PC-3 (cell line): ENCODE measurements around the gene HEXA. TPM values are rescaled to one million over a fixed set of nuclear protein-coding genes. Genes with fewer than 3 reads are reported as not detected.

Source experiments
- ATAC-seq: fragments of 200-7000 bp; cut with Tn5 transposase; 2 replicates; pipeline ENCODE4 v1.9.1; 2020; ENCODE audit warnings: mild to moderate bottlenecking, moderate library complexity
- Bru-seq: library from RNA; stranded (reverse); fragments of 400-500 nt; gene quantifications from one replicate; lab custom pipeline; 2021; lab: Mats Ljungman, UMichigan
- BruChase-seq, 2 experiments: library from RNA; stranded (reverse); fragments of 400-500 nt; gene quantifications; one replicate each; lab custom pipeline; 2021; lab: Mats Ljungman, UMichigan
- BruUV-seq: library from RNA; stranded (reverse); fragments of 400-500 nt; replicated peaks from 2 replicates; lab custom pipeline; 2021; lab: Mats Ljungman, UMichigan
- CTCF ChIA-PET: fragments of 300-600 bp; sonication (Branson Sonifier 250); formaldehyde crosslinking; loops from one replicate; lab custom pipeline; 2022; ENCODE audit warnings: antibody characterized with exemption; lab: Charles Lee
- POLR2A ChIA-PET: fragments of 300-600 bp; sonication (Branson Sonifier 250); formaldehyde crosslinking; loops from one replicate; lab custom pipeline; 2022; ENCODE audit warnings: antibody characterized with exemption; ENCODE audit not compliant: unreplicated experiment; lab: Charles Lee
- DNase-seq: peaks from one replicate; pipeline ENCODE4 v3.0.0-alpha.2; 2015
- H2AFZ ChIP-seq: fragments of 300-600 bp; sonication (generic); 2 replicates; pipeline ENCODE4 v1.6.0; 2016; ENCODE audit warnings: antibody characterized with exemption, low read length
- H3F3A ChIP-seq: fragments of 300-600 bp; sonication (generic); one replicate; pipeline ENCODE4 v1.6.0; 2017; ENCODE audit warnings: antibody characterized with exemption, low read length, control low read depth, mild to moderate bottlenecking; ENCODE audit not compliant: unreplicated experiment
- H3K27ac ChIP-seq: fragments of 300-600 bp; sonication (generic); 2 replicates; pipeline ENCODE4 v1.5.1; 2016; ENCODE audit warnings: mild to moderate bottlenecking, low read length
- H3K27me3 ChIP-seq: fragments of 300-600 bp; sonication (generic); 2 replicates; pipeline ENCODE4 v1.6.1; 2016; ENCODE audit warnings: low read length, mixed read lengths
- H3K36me3 ChIP-seq: fragments of 300-600 bp; sonication (generic); 2 replicates; pipeline ENCODE4 v1.6.1; 2016; ENCODE audit warnings: low read depth, mixed run types, low read length, mixed read lengths
- H3K4me1 ChIP-seq: fragments of 300-600 bp; sonication (generic); 2 replicates; pipeline ENCODE4 v1.5.1; 2016; ENCODE audit warnings: low read length; ENCODE audit not compliant: insufficient read depth
- H3K4me2 ChIP-seq: fragments of 300-600 bp; sonication (generic); 2 replicates; pipeline ENCODE4 v1.6.0; 2016; ENCODE audit warnings: low read length
- H3K4me3 ChIP-seq: fragments of 300-600 bp; sonication (generic); 2 replicates; pipeline ENCODE4 v1.5.1; 2016; ENCODE audit warnings: mild to moderate bottlenecking, low read length, mixed read lengths
- H3K79me2 ChIP-seq: fragments of 300-600 bp; sonication (generic); 2 replicates; pipeline ENCODE4 v1.6.1; 2017; ENCODE audit warnings: low read length, mixed read lengths
- H3K9ac ChIP-seq: fragments of 300-600 bp; sonication (generic); 2 replicates; pipeline ENCODE4 v1.6.0; 2016; ENCODE audit warnings: mild to moderate bottlenecking, low read length
- H3K9me2 ChIP-seq: fragments of 300-600 bp; sonication (generic); replicated peaks from 2 replicates; pipeline ENCODE4 v1.6.1; 2016; ENCODE audit warnings: mixed run types, low read length, mixed read lengths
- H3K9me3 ChIP-seq: fragments of 300-600 bp; sonication (generic); 2 replicates; pipeline ENCODE4 v1.6.1; 2016; ENCODE audit warnings: low read length, mixed read lengths
- H4K20me1 ChIP-seq: fragments of 300-600 bp; sonication (generic); 2 replicates; pipeline ENCODE4 v1.6.1; 2016; ENCODE audit warnings: low read length, mixed read lengths
- CTCF ChIP-seq: fragments of 300-600 bp; sonication (generic); conservative IDR thresholded peaks from 2 replicates; pipeline ENCODE4 v1.5.1; 2017; ENCODE audit warnings: antibody characterized with exemption, low read depth, mild to moderate bottlenecking, low read length
- EZH2 ChIP-seq: fragments of 300-600 bp; sonication (generic); IDR thresholded peaks from one replicate; pipeline ENCODE4 v1.6.1; 2017; ENCODE audit warnings: antibody characterized with exemption, mild to moderate bottlenecking, low read length; ENCODE audit not compliant: unreplicated experiment
- EZH2phosphoT487 ChIP-seq: fragments of 300-600 bp; sonication (generic); IDR thresholded peaks from 2 replicates; pipeline ENCODE4 v1.6.1; 2018; ENCODE audit warnings: mild to moderate bottlenecking, antibody characterized with exemption, low read length, borderline replicate concordance
- intact Hi-C: fragments of 100-400 bp; cut with micrococcal nuclease; formaldehyde crosslinking; loops from 2 replicates; pipeline ENCODE4 v1.9.0; 2023
- long read RNA-seq: library from polyadenylated mRNA; unstranded; transcript quantifications from one replicate; pipeline ENCODE4 v2.0.0, GENCODE V29; 2021; ENCODE audit not compliant: unreplicated experiment
- total RNA-seq: library from RNA; depleted of rRNA; stranded (reverse); fragments of >200 nt; gene quantifications from 2 replicates; pipeline ENCODE4 v1.2.3, GENCODE V29; 2014; rRNA removed

HEXA gene
- total RNA-seq (0.29 TPM in 1 of 2 replicates, not detected in the other), Bru-seq, nascent RNA (not detected), BruChase-seq, experiment 1, labeled RNA remaining after a 6-hour chase (percentile 15 among the genes with signal in this experiment), BruChase-seq, experiment 2, labeled RNA remaining after a 2-hour chase (percentile 16 among the genes with signal in this experiment)
- long read RNA-seq = 0 reads

- H3K27me3 ChIP-seq = no peaks in the 10 kb centered on the region
- no peak within 1 kb of the TSS for H3K27ac ChIP-seq
- H3K4me1 ChIP-seq = no peaks in the 10 kb centered on the region
- H3K9me3 ChIP-seq = no peaks in the 10 kb centered on the region
- no peaks in the 10 kb centered on the region for H3K36me3 ChIP-seq
- no peak within 1 kb of the TSS for H3K4me2 ChIP-seq
- no peak within 1 kb of the TSS for H3K9ac ChIP-seq
- H3K9me2 ChIP-seq = no peaks in the 10 kb centered on the region
- H3K4me3 ChIP-seq = no peak within 1 kb of the TSS
- BruUV-seq = no TSS peak
- TF ChIP-seq CTCF = no peak
- ATAC-seq = no peak
- no peak within 1 kb of the TSS for H2AFZ ChIP-seq
- DNase-seq = no peak
- intact Hi-C loops = no loop called here
- H3K79me2 ChIP-seq = no peaks in the 10 kb centered on the region
- ChIA-PET POLR2A (no interaction called here), CTCF (no interaction called here)
- no peaks in the 10 kb centered on the region for H4K20me1 ChIP-seq
- no peaks in the 10 kb centered on the region for H3F3A ChIP-seq
Measured at GRCh38 chr15:72375846-72376581, at the start of gene HEXA. Gene HEXA (minus strand): TSS chr15:72376014. CDS start chr15:72375972, 42 bp downstream.

- H3K36me3 ChIP-seq = no peaks in the 10 kb centered on the region
- no peak for TF ChIP-seq EZH2phosphoT487
- TF ChIP-seq EZH2 = no peak
- no peak for TF ChIP-seq CTCF
- H4K20me1 ChIP-seq = no peaks in the 10 kb centered on the region
- H3K4me1 ChIP-seq = no peaks in the 10 kb centered on the region
- CTCF ChIA-PET = no interaction called here
- intact Hi-C loops = no loop called here
- no TSS peak for BruUV-seq
- no peaks in the 10 kb centered on the region for H3K9me3 ChIP-seq
- H2AFZ ChIP-seq = no peak overlapping the region
- H3F3A ChIP-seq = no peaks in the 10 kb centered on the region
- H3K9me2 ChIP-seq = no peaks in the 10 kb centered on the region
- H3K79me2 ChIP-seq = no peaks in the 10 kb centered on the region
- no peak overlapping the region for H3K4me2 ChIP-seq
- DNase-seq (no peak), ATAC-seq (no peak)
- no peaks in the 10 kb centered on the region for H3K27me3 ChIP-seq
- H3K4me3 ChIP-seq = no peak overlapping the region
- no peak overlapping the region for H3K9ac ChIP-seq
- POLR2A ChIA-PET = interaction anchor here (0.6 kb wide), 1 partner anchor 32 kb away, joined by 3 read pairs; no protein-coding TSS in a partner anchor
- no peak overlapping the region for H3K27ac ChIP-seq
Measured at GRCh38 chr15:72423256-72423655, 47.4 kb upstream of the HEXA start.

GRCh38 chr15:72421484-72421883, 45.7 kb upstream of the HEXA start:
- Histone ChIP-seq H3K79me2 (no peaks in the 10 kb centered on the region), H3K27me3 (no peaks in the 10 kb centered on the region), H3K4me1 (no peaks in the 10 kb centered on the region), H3K4me2 (no peak overlapping the region), H2AFZ (no peak overlapping the region), H3K4me3 (no peak overlapping the region), H3K9me3 (no peaks in the 10 kb centered on the region), H3K9me2 (no peaks in the 10 kb centered on the region), H3K36me3 (no peaks in the 10 kb centered on the region), H3K9ac (no peak overlapping the region), H3K27ac (no peak overlapping the region), H4K20me1 (no peaks in the 10 kb centered on the region), H3F3A (no peaks in the 10 kb centered on the region)
- CTCF ChIA-PET = no interaction called here
- intact Hi-C loops = no loop called here
- BruUV-seq = no TSS peak
- DNase-seq = no peak
- POLR2A ChIA-PET = no interaction called here
- TF ChIP-seq EZH2 (no peak), EZH2phosphoT487 (no peak), CTCF (no peak)
- ATAC-seq = no peak
